ENCODE measurements around the gene GPR37L1.
"Not testable (repeated sequence)": the region's sequence is repeated elsewhere in the genome, so short reads cannot be mapped to it uniquely, and the experiment has no call there.

GPR37L1 gene

DNA sequence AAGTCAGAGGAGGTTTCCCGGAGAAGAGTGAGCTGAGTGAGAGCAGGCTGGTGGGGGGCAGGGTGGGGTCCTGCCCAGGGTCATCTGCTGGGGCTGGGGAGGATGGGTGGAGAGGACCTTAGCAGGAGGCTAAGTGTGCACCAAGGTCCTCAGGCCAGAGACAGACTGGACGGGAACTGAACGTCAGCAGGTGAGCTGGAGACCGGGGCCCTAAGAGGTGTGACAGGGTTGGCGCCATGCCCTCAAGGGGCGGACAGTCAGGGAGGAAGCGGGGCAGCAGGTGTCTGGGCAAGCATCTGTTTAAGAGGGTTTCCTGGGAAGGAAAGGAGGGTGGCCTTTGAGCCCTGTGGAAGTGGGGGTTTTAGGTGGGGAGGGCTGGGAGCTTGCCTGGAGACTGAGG, 51.3 kb downstream of the GPR37L1 start:
- no peak for DNase-seq

DNA sequence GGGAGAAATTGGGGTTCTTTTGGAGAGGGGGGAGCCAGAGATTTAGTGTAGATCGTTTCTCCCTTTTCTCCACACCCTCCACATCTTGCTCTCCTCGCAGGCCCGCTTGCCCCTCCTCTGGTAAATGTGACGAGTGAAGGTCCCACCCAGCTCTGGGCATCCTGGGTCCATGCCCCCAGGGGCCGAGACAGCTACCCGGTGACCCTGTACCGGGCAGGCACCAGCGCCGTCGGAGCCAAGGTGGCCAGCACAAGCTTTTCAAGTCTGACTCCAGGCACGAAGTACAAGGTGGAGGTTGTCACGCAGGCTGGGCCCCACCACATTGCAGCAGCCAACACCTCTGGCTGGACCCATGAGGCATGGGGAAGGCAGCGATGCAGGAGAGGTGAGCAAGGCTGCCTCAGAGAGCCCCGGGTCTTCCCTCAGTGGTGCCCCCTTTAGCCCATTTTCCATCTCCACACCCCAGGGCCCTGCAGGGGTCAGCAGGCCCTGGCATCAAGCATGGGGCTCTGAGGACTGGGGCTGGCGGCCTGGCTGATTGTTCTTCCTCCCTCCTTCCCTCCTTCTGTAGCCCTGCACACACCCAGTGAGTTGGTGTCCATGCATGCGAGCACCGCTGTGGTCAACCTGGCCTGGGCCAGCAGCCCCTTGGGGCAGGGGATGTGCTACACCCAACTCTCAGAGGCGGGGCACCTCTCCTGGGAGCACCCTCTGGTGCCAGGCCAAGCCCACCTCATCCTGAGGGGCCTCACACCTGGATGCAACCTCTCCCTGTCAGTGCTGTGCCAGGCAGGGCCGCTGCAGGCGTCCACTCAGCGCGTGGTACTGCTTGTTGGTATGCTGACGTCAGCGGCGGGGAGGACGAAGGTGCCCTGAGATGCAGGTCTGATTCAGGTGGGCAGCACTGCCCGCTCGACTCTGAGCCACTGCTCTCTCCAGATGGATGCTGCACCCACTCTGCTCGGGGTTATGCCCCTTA, 54.5 kb downstream of the GPR37L1 start:
- no peak for DNase-seq

DNA sequence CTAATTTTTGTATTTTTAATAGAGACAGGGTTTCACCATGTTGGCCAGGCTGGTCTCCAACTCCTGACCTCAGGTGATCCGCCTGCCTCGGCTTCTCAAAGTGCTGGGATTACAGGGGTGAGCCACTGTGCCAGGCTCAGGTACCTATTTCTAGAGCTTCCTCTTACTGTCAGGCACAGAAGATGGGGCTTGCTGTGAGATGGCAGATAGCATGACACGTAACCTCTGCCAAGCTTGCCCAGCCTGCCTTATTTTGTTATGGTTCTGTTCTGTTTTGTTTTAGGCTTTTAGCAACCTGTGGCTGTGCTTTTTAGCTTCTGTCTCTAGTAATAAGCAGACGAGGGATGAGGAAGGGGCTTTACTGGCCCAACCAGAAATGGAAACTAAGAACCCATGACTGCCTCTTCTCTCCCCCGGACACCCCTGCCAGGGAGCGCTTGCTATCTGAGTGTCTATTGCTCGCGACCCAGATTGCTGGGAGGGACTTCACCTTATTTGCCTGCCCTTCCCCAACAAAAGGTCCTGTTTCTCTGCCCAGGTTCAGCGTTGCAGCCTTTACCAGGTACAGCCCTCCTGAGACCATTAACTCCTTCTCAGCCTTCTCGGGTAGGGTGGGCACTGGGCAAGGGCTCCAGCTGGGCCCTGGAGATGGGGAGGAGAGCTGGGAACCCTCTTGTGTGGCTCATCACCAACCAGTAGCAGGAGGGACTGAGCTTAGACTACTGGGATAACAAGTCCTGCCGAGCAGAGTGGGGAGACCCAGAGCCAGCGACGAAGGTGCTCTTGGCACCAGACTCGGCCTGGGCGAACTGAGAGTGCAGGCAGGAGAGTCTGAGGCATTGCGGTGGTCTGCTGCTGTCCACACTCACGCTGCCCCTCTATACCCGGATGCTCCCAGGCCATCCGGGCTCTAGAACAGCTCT, 57.4 kb downstream of the GPR37L1 start:
- no peak for DNase-seq

DNA sequence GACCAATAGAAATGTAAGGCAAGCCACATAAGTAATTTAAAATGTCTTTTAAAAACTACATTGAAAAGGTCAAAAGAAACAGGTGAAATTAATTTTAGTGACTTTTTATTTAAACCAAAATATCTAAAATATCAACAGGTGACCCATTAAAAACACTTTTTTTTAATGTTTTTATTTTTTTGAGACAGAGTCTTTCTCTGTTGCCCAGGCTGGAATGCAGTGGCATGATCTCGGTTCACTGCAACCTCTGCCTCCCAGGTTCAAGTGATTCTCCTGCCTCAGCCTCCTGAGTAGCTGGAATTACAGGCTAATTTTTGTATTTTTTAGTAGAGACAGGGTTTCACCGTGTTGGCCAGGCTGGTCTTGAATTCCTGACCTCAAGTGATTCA, 58.0 kb downstream of the GPR37L1 start:
- not testable (repeated sequence) for DNase-seq

DNA sequence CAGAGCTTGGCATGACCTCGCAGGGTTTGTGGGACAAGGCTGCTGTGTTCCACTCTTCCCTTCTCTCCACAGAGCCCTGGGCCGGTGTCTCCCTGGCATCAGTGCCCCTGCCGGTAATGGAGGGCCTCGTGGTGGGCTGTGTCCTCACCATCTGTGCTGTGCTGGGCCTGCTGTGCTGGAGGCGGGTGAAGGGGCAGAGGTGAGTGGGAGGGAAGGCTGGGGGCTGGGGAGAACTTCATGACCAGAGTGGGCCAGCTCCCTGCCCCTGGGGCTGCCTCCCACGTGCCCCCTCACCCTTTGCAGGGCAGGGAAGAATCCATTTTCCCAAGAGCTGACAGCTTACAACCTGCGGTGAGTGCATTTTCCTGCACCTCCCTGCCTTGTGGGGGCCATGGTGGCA, 58.9 kb downstream of the GPR37L1 start:
- no peak for DNase-seq

DNA sequence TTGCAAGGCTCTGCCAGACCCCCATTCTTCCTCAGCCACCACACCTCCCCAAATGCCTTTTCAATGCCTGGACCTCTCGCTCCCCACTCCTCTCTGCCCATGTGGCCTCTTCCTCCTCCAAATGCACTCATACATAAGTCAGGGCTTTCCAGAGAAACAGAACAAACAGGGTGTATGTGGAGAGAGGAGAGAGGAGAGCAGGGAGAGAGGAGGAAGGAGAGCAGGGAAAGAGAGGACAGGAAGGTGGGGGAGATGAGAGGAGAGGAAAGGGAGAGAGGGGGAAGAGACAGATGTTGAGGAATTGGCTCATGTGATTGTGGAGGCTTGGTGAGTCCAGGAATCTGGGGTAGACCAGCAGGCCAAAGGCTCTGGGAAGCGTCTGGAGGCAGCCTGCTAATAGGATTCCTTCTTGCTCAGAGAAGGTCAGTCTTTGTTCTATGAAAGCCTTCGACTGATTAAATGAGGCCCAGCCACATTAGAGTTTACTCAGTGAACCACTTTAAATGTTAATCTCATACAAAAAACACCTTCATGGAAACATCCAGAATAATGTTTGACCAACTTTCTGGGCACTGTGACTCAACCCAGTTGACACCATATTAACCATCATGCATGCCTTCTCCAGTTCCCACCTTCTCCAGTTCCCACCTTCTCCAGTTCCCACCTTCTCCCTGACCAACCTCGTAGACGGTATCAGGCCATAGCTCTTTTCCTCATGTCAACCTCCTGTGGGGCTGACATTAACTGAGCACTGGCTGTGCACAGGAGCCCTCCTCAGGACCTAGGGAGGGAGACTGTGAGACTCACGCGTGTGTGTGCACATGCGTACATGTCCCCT, 59.5 kb downstream of the GPR37L1 start:
- DNase-seq, result no peak
